Loucy (cell line): ENCODE results near the gene FTO.

ENCODE experiments used
- H2AFZ ChIP-seq: fragments of 200-600 bp; sonication (generic); 2 replicates; pipeline ENCODE4 v1.6.0; 2016; ENCODE audit warnings: antibody characterized with exemption, mild to moderate bottlenecking, low read length, moderate library complexity
- H3F3A ChIP-seq: fragments of 200-600 bp; 2 replicates; pipeline ENCODE4 v1.6.0; 2016; ENCODE audit warnings: antibody characterized with exemption, low read depth, mild to moderate bottlenecking
- H3K27me3 ChIP-seq: fragments of 200-600 bp; sonication (generic); 2 replicates; pipeline ENCODE4 v1.6.1; 2014; ENCODE audit warnings: low read length, mild to moderate bottlenecking; ENCODE audit not compliant: insufficient read depth, poor library complexity, severe bottlenecking
- H3K36me3 ChIP-seq: fragments of 200-600 bp; sonication (generic); 2 replicates; pipeline ENCODE4 v1.6.1; 2016; ENCODE audit warnings: low read length; ENCODE audit not compliant: insufficient read depth
- H3K4me1 ChIP-seq: fragments of 200-600 bp; sonication (generic); 2 replicates; pipeline ENCODE4 v1.5.1; 2014; ENCODE audit warnings: low read length, mild to moderate bottlenecking; ENCODE audit not compliant: insufficient read depth, poor library complexity, severe bottlenecking
- H3K4me2 ChIP-seq: fragments of 200-600 bp; sonication (generic); 2 replicates; pipeline ENCODE4 v1.6.0; 2014; ENCODE audit warnings: antibody characterized with exemption, low read length, low read depth, mild to moderate bottlenecking; ENCODE audit not compliant: poor library complexity, severe bottlenecking
- H3K4me3 ChIP-seq: fragments of 200-600 bp; sonication (generic); 2 replicates; pipeline ENCODE4 v1.5.1; 2014; ENCODE audit warnings: low read length, mild to moderate bottlenecking, mixed read lengths; ENCODE audit not compliant: poor library complexity, severe bottlenecking
- H3K79me2 ChIP-seq: fragments of 200-600 bp; sonication (generic); 2 replicates; pipeline ENCODE4 v1.6.1; 2014; ENCODE audit warnings: low read length; ENCODE audit not compliant: insufficient read depth
- H3K9ac ChIP-seq: fragments of 200-600 bp; sonication (generic); 2 replicates; pipeline ENCODE4 v1.6.0; 2014; ENCODE audit warnings: mild to moderate bottlenecking, low read depth, low read length, moderate library complexity; ENCODE audit not compliant: poor library complexity, severe bottlenecking
- H3K9me2 ChIP-seq: fragments of 200-600 bp; sonication (generic); replicated peaks from 2 replicates; pipeline ENCODE4 v1.6.1; 2016; ENCODE audit warnings: low read depth, low read length, mixed read lengths
- H3K9me3 ChIP-seq: fragments of 200-600 bp; sonication (generic); 2 replicates; pipeline ENCODE4 v1.6.1; 2014; ENCODE audit warnings: mild to moderate bottlenecking, antibody characterized with exemption, low read length, low read depth; ENCODE audit not compliant: insufficient read depth
- H4K20me1 ChIP-seq: fragments of 200-600 bp; sonication (generic); 2 replicates; pipeline ENCODE4 v1.6.0; 2014; ENCODE audit warnings: antibody characterized with exemption, low read length, mild to moderate bottlenecking; ENCODE audit not compliant: insufficient read depth, poor library complexity, severe bottlenecking
- CTCF ChIP-seq: fragments of 200-600 bp; sonication (generic); conservative IDR thresholded peaks from 2 replicates; pipeline ENCODE4 v1.5.1; 2014; ENCODE audit warnings: mild to moderate bottlenecking, antibody characterized with exemption, low read length
- EZH2phosphoT487 ChIP-seq: fragments of 200-600 bp; IDR thresholded peaks from 2 replicates; pipeline ENCODE4 v1.6.1; 2018; ENCODE audit warnings: antibody characterized with exemption, mild to moderate bottlenecking, moderate library complexity, borderline replicate concordance

Gene FTO

GRCh38 chr16:54069601-54070239, 365.8 kb downstream of the FTO start:
- no peak overlapping the region for H2AFZ ChIP-seq
- peaks cover under 1% of the 10 kb centered on the region; the same call in 1 of the 2 replicates for H3K79me2 ChIP-seq
- H3K4me1 ChIP-seq: peaks cover 64% of the 10 kb centered on the region
- H4K20me1 ChIP-seq: no peaks in the 10 kb centered on the region
- H3K9me2 ChIP-seq: no peaks in the 10 kb centered on the region
- no peaks in the 10 kb centered on the region for H3K36me3 ChIP-seq
- TF ChIP-seq EZH2phosphoT487 (no peak), CTCF (no peak)
- H3K9ac ChIP-seq: no peak overlapping the region
- no peak overlapping the region for H3K4me2 ChIP-seq
- H3K4me3 ChIP-seq: no peak overlapping the region
- no peaks in the 10 kb centered on the region for H3K9me3 ChIP-seq
- no peaks in the 10 kb centered on the region; the same call in 1 of the 2 replicates for H3F3A ChIP-seq
- H3K27me3 ChIP-seq: no peaks in the 10 kb centered on the region

- Histone ChIP-seq H3F3A (no peaks in the 10 kb centered on the region; the same call in 1 of the 2 replicates), H3K9ac (no peak overlapping the region), H4K20me1 (no peaks in the 10 kb centered on the region), H3K4me2 (no peak overlapping the region), H3K27me3 (no peaks in the 10 kb centered on the region), H2AFZ (no peak overlapping the region), H3K36me3 (no peaks in the 10 kb centered on the region), H3K4me3 (no peak overlapping the region), H3K9me3 (no peaks in the 10 kb centered on the region), H3K4me1 (peaks cover 58% of the 10 kb centered on the region), H3K9me2 (no peaks in the 10 kb centered on the region), H3K79me2 (no peaks in the 10 kb centered on the region)
- TF ChIP-seq EZH2phosphoT487: no peak
- TF ChIP-seq CTCF: no peak
Observed at GRCh38 chr16:54070789-54071343, 366.9 kb downstream of the FTO start.

GRCh38 chr16:54071514-54071913, 367.6 kb downstream of the FTO start:
- no peak for TF ChIP-seq EZH2phosphoT487
- Histone ChIP-seq H2AFZ (no peak overlapping the region), H3K27me3 (no peaks in the 10 kb centered on the region), H3K9ac (no peak overlapping the region), H3K9me3 (no peaks in the 10 kb centered on the region), H3K9me2 (no peaks in the 10 kb centered on the region), H3F3A (no peaks in the 10 kb centered on the region; the same call in 1 of the 2 replicates), H3K4me2 (no peak overlapping the region), H3K79me2 (no peaks in the 10 kb centered on the region), H3K36me3 (no peaks in the 10 kb centered on the region), H3K4me1 (peaks cover 57% of the 10 kb centered on the region), H4K20me1 (no peaks in the 10 kb centered on the region), H3K4me3 (no peak overlapping the region)
